Colonic mucosa (tissue), 4 donors: ENCODE measurements around the gene PRDM1. TPM values are rescaled to one million over a fixed set of nuclear protein-coding genes. Genes with fewer than 3 reads are reported as not detected.

Experiments used
- DNase-seq: peaks from one replicate; pipeline ENCODE4 v3.0.0-alpha.2; 2020
- H3K27ac ChIP-seq: fragments of 200-600 bp; one replicate; pipeline ENCODE4 v1.8.0; 2021
- H3K27me3 ChIP-seq: fragments of 200-600 bp; one replicate; pipeline ENCODE4 v1.8.0; 2021
- H3K36me3 ChIP-seq: fragments of 200-600 bp; one replicate; pipeline ENCODE4 v1.8.0; 2021
- H3K4me1 ChIP-seq: fragments of 200-600 bp; one replicate; pipeline ENCODE4 v1.8.0; 2021; ENCODE audit warnings: mild to moderate bottlenecking
- H3K4me3 ChIP-seq: fragments of 200-600 bp; one replicate; pipeline ENCODE4 v1.8.0; 2021
- H3K9ac ChIP-seq, 2 donors: one replicate each; pipeline ENCODE4 v1.7.0; 2013; ENCODE audit warnings: control low read depth in 2 of 2, low read depth in 2 of 2, low read length in 2 of 2
- H3K9me3 ChIP-seq: fragments of 200-600 bp; one replicate; pipeline ENCODE4 v1.8.0; 2021
- intact Hi-C: fragments of 100-400 bp; cut with DNase I; formaldehyde crosslinking; loops from one replicate; pipeline ENCODE4 v1.14.1; 2022
- total RNA-seq, 2 donors: library from RNA; stranded (reverse); fragmentation: NEBNext Ultra II Directional in 1 of 2; extraction: Animal tissue kit (Norgen Biotek cat#: 25700) in 1 of 2; gene quantifications; one replicate each; pipeline ENCODE4 v1.2.1, GENCODE V29; 2021
- TF ChIP-seq, protein P1 (sequence below): fragments of 200-600 bp; IDR thresholded peaks from one replicate; pipeline ENCODE4 v1.8.0; 2022; ENCODE audit warnings: antibody characterized with exemption, mild to moderate bottlenecking
- donor health status: healthy.
- donor health status: DM: no; HTN: no; CAD: no.
- donor health status: DM: no; HTN: no; CAD: no.

PRDM1 gene
- total RNA-seq, 2 donors from 2014 or later, result 7.2 to 17.6 TPM

DNA sequence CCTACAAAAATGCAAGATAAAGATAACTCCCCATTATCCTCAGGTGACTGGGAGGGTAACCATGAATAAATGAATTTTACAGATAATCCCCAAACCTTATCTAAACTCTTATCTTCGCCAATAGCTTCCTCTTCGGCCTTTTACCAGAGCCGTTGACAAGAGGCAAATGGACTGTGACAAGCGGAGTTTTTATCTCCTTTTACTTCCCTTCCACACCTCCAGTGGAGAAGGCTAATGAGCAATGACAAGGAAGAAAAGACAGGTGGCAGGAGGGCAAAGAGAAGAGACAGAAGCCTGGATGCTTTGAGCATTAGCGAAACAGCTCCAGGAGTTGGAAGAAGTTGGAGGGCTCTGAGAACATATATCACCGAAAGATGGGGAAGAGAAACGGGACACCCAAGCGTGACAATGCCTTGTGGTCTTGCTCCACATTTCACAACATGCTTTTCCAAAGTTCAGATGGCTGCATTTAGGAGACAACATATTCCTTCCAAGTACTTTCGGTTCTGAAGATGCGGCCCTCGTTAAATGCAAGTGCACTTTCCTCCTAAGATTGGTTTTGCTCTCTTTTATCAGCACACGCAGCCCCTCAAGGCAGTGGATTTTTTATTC, 69.2 kb downstream of the PRDM1 start:
- no peaks in the 10 kb centered on the region for H3K9me3 ChIP-seq
- DNase-seq, result no peak
- H3K27me3 ChIP-seq, result no peaks in the 10 kb centered on the region
- intact Hi-C loops, result no loop called here
- no peaks in the 10 kb centered on the region for H3K36me3 ChIP-seq
- no peak overlapping the region for H3K9ac ChIP-seq
- TF ChIP-seq, protein P1, sequence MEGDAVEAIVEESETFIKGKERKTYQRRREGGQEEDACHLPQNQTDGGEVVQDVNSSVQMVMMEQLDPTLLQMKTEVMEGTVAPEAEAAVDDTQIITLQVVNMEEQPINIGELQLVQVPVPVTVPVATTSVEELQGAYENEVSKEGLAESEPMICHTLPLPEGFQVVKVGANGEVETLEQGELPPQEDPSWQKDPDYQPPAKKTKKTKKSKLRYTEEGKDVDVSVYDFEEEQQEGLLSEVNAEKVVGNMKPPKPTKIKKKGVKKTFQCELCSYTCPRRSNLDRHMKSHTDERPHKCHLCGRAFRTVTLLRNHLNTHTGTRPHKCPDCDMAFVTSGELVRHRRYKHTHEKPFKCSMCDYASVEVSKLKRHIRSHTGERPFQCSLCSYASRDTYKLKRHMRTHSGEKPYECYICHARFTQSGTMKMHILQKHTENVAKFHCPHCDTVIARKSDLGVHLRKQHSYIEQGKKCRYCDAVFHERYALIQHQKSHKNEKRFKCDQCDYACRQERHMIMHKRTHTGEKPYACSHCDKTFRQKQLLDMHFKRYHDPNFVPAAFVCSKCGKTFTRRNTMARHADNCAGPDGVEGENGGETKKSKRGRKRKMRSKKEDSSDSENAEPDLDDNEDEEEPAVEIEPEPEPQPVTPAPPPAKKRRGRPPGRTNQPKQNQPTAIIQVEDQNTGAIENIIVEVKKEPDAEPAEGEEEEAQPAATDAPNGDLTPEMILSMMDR, result no peak
- no peak overlapping the region for H3K4me3 ChIP-seq
- no peaks in the 10 kb centered on the region for H3K4me1 ChIP-seq
- no peak overlapping the region for H3K27ac ChIP-seq

DNA sequence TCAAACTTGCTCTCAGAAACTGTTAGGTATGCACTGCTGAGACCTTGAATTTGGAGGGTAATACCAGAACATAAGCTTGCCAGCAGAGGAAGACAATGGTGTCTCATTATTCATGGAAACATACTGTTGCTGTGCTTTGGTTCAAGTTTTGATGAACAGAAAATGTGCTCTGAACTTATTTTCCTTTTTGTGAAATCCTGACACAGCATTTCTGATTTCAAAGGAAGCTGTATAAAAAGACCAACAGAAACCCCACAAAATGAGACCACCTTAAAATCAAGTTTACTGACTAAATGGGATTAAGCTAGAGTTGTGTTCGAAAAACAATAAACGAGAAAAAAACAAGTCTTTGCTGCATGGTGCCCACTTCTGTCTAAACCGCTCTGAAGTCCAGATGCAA, 70.3 kb downstream of the PRDM1 start:
- Histone ChIP-seq H3K27me3 (no peaks in the 10 kb centered on the region), H3K4me1 (no peaks in the 10 kb centered on the region), H3K27ac (no peak overlapping the region), H3K9me3 (no peaks in the 10 kb centered on the region), H3K4me3 (no peak overlapping the region), H3K9ac (no peak overlapping the region), H3K36me3 (no peaks in the 10 kb centered on the region)
- intact Hi-C loops, result no loop called here
- TF ChIP-seq, protein P1, result no peak
- no peak for DNase-seq

DNA sequence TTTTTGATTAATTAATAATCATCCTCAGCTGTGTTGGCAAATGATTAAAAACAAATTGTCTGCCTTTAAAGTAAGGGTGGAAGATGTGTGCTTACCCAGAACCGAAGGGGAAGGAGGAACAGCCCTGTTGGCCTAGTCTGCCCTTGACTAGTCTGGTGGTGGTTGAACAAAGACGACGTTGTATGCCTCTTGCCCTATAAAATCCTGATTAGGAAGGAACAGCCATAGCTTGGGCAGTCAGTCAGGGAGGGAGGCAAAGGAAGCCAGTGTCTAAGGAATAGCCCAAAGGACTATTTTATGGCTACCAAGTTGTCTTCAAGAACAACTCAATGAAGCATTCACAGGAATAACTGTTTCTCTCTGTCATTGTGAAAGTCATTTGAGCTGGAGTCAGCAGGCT, 70.7 kb downstream of the PRDM1 start:
- TF ChIP-seq, protein P1, result no peak
- Histone ChIP-seq H3K27me3 (no peaks in the 10 kb centered on the region), H3K27ac (no peak overlapping the region), H3K36me3 (no peaks in the 10 kb centered on the region), H3K4me3 (no peak overlapping the region), H3K4me1 (no peaks in the 10 kb centered on the region), H3K9ac (no peak overlapping the region), H3K9me3 (no peaks in the 10 kb centered on the region)
- DNase-seq, result no peak
- intact Hi-C loops, result no loop called here

DNA sequence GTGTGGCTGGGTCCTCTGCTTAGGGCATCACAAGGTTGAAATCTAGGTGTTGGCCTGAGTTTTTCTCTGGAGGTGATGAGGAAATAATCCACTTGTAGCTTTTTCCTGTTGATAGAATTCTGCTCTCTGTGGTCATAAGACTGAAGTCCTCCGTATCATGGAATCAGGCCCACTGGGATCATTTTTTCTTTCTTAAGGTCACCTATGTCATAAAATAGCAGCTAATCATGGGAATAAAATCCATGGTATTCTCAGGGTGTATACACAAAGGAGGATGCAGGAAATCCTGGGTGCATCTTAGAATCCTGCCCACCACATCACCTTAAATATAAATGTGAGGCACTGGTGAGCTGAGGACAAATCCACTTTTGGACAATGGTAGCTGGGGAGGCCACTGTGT, 72.7 kb downstream of the PRDM1 start:
- Histone ChIP-seq H3K4me1 (no peaks in the 10 kb centered on the region), H3K27ac (no peak overlapping the region), H3K4me3 (no peak overlapping the region), H3K36me3 (no peaks in the 10 kb centered on the region), H3K9me3 (no peaks in the 10 kb centered on the region), H3K27me3 (no peaks in the 10 kb centered on the region), H3K9ac (no peak overlapping the region)
- TF ChIP-seq, protein P1, result no peak
- intact Hi-C loops, result no loop called here
- no peak for DNase-seq

Other genes starting within 250 kb of the PRDM1 start
- 10 to 100 TPM; 42.1 to 48.0 TPM for gene ATG5, start 239.4 kb downstream of the PRDM1 start, total RNA-seq